ENCODE measurements around the gene TRIP4. TPM values are rescaled to one million over a fixed set of nuclear protein-coding genes. Genes with fewer than 3 reads are reported as not detected.
"Not testable (repeated sequence)": the region's sequence is repeated elsewhere in the genome, so short reads cannot be mapped to it uniquely, and the experiment has no call there.

Gene TRIP4
- total RNA-seq, 1 donor from 2014 or later = 25.9 TPM

GRCh38 chr15:64379216-64379960, 8.2 kb upstream of the TRIP4 start:
- intact Hi-C loops (cut with DNase I) = no loop called here
- DNase-seq (ENCODE audit: low spot score) (no peak), ATAC-seq (no peak)

- intact Hi-C loops (cut with DNase I); ATAC-seq; DNase-seq (ENCODE audit: low spot score): not testable (repeated sequence)
These were observed 7.3 kb upstream of the TRIP4 start for GRCh38 chr15:64380130-64380870.

DNA sequence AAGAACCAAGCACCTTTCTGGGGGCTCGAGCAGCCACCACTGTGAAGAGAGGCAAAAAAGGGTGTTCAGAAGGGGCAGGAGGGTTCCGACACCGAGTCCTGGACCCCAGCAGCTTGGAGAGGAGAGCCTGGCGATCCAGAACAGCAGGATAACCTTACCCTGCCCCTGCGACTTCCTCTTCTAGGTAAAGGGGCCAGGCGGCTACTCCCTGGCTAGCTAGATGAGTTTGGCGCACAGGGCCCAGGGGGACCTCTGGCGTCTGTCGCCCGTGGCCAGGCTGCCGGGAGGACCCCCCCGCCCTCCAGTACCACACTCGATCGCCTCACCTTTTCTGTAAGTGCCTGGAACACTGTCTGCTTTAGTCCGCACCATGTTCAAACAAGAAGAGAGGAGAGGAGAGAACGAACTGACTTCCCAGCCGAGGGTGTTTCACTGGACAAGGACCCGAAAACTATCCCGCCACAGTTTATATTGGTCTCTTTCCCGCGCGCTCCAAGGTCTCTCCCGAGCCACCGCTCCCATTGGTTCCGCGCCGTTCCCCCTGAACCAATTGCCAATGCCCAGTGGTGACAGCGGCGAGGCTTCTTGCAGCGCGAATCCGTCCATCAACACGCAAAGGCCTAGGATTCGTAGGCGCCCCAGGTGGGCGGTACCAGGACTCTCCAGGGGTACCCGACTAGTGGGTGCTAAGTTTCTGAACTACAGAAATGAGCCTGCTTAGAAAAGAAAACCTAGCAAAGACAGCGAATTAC, 6.5 kb upstream of the TRIP4 start, which contains the start of gene PCLAF:
Gene PCLAF (minus strand): TSS at position 442 of the 752 bp plus-strand sequence. CDS start 70 bp downstream, at position 372.
- intact Hi-C loops (cut with DNase I) = no loop called here
- ATAC-seq (peak; percentile 100), DNase-seq (ENCODE audit: low spot score) (peak; percentile 95)

DNA sequence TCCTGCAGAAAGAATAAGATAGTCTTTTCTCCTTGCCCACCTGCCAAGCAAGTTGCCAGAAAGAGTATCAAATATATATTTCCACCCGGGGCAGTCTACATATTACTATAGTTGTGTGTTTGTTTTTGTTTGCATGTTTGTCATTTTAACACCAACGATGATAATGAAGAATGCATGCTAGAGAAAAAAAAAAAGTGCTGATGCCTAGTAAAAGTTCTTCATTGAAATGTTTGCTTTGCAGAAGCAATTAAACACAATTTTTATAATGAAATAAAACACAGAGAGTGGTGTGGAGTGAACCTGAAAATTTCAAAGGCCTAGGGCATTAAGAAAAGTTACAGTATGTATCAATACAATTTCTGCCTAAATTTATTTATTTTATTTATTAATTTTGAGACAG, 3.9 kb upstream of the TRIP4 start:
- ATAC-seq (no peak), DNase-seq (ENCODE audit: low spot score) (no peak)
- intact Hi-C loops (cut with DNase I) = no loop called here

GRCh38 chr15:64386291-64386690, 1.3 kb upstream of the TRIP4 start:
- intact Hi-C loops (cut with DNase I) = no loop called here
- DNase-seq (ENCODE audit: low spot score) = no peak
- ATAC-seq = no peak

- intact Hi-C loops (cut with DNase I) = no loop called here
- DNase-seq (ENCODE audit: low spot score) = no peak
- ATAC-seq = no peak
These were observed 1.4 kb downstream of the TRIP4 start for GRCh38 chr15:64389036-64389435.

GRCh38 chr15:64392471-64392870, 4.8 kb downstream of the TRIP4 start:
- DNase-seq (ENCODE audit: low spot score); ATAC-seq; intact Hi-C loops (cut with DNase I): not testable (repeated sequence)

- intact Hi-C loops (cut with DNase I) = no loop called here
- no peak for ATAC-seq
- no peak for DNase-seq (ENCODE audit: low spot score)
These were observed 9.2 kb downstream of the TRIP4 start for GRCh38 chr15:64396789-64397188.

DNA sequence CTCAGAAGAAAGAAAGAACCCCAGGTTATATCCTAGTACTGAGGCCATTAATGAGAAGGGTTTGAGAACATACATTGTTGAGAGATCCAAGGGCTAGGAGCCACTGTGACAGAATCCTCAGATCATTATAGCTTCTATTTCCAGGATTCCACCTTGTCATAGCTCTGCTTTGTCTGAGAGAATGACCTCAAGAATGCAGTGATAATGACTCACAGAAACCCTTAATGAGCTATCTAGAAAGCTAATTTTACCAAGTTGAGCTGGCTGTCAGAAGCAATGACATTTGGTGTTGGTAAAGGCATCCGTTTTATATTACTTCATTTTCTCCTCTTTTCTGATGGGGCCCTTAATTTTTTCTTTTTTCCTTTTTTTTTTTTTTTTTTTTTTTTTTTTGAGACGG, 10.9 kb downstream of the TRIP4 start:
- no peak for DNase-seq (ENCODE audit: low spot score)
- ATAC-seq = no peak
- intact Hi-C loops (cut with DNase I) = no loop called here

DNA sequence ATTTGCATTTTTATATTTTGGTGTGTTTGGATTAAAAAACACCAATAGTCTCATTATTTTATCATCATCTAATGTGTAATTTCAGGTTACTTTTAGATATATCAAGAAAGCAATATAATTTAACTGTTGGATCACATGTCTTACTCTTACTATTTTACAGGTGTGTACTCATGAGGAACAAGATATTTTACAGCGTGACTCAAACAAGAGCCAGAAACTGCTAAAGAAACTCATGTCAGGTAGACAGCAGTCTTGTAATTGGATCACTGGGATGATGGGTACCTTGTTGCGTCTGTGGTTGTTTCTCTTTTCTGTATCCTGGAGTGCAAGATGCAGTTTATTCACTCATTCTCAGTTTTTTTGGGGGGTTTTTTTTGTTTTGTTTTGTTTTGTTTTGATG, 12.9 kb downstream of the TRIP4 start:
- no peak for DNase-seq (ENCODE audit: low spot score)
- no peak for ATAC-seq
- intact Hi-C loops (cut with DNase I) = no loop called here

DNA sequence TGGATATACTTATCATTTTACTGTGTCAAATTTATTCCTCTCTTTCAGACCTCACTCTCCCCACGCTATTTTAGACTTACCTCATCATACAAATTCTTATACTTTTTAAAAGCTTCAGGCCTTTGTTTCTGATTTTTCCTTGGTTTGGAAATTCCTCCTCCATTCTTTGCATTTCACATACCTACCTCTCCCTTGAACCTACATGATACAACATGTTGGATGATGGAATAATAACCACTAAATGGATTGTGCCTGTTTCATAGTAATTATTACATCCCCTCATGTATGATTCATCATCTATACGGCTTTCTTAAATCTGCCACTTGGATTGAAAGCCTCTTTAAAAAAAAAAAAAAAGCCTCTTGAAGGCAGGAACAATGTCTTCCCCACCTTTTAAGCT, 24.6 kb downstream of the TRIP4 start:
- DNase-seq (ENCODE audit: low spot score) (no peak), ATAC-seq (no peak)
- intact Hi-C loops (cut with DNase I) = no loop called here

GRCh38 chr15:64422697-64423096, 35.1 kb downstream of the TRIP4 start:
- ATAC-seq (no peak), DNase-seq (ENCODE audit: low spot score) (no peak)
- intact Hi-C loops (cut with DNase I) = no loop called here

GRCh38 chr15:64423970-64424369, 36.3 kb downstream of the TRIP4 start:
- ATAC-seq (no peak), DNase-seq (ENCODE audit: low spot score) (no peak)
- intact Hi-C loops (cut with DNase I) = no loop called here

DNA sequence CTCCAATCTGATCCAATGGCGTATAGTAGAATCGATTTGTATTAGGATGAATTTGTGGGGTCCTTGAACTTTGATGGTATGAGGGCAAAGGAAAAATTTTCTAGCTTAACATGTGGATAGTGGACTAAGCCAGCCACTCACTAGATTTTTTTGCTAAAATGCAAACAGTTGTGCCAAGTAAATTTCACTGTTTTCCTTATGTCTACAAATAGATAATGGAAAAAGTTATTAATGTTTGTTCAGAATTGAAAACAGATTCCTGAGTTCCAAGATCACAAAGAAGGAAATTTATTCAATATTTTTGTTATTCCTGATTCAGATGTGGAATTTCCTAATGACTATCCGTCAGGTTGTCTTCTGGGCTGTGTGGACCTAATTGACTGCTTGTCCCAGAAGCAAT, 37.6 kb downstream of the TRIP4 start:
- intact Hi-C loops (cut with DNase I) = no loop called here
- DNase-seq (ENCODE audit: low spot score) (no peak), ATAC-seq (no peak)

DNA sequence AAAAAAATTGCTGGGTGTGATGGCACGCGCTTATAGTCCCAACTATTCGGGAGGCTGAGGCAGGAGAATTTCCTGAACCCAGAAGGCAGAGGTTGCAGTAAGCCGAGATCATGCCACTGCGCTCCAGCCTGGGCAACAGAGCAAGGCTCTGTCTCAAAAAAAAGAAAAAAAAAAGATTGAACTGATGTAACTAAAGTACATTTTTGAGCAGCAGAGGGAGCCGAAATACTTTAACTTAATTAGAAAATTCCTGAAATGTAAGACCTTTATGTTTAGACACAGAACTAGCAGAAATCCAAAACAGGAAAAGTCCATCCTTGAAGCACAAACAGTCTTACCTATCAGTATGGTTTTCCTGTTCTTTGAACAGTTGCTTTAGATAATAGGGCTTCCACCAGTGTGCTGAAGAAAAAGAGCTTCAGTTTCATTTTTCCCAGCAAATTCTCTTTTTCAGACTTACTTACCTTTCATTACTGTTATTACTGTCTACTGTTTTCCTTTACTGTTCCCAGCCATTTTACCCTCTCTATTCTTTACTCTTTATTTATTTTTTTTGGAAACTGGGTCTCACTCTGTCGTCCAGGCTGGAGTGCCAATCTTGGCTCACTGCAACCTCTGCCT, 39.3 kb downstream of the TRIP4 start:
- no peak for ATAC-seq
- DNase-seq (ENCODE audit: low spot score) = no peak

DNA sequence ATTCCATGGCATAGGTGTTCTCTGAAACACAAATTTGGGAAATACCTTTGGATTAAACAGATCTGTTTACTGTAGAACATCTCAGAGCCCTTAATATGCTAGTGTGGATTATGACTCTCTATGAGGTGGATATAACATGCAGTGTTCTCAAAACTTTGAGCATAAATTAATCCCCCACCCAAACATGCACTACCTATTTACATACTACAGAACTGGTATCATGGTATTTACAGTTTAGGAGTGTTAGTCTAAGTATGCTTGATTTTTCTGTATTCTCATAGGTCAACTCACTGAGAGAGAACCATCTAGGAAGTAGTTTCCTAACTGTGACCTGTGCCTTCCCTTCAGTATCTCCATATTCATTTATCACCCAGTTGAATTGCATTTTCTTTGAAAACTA, 41.8 kb downstream of the TRIP4 start:
- intact Hi-C loops (cut with DNase I) = no loop called here
- ATAC-seq (no peak), DNase-seq (ENCODE audit: low spot score) (no peak)

More for the DNA sequence above, 39.3 kb downstream of the TRIP4 start:
- intact Hi-C loops (cut with DNase I) = no loop called here

GRCh38 chr15:64430000-64430735, 42.5 kb downstream of the TRIP4 start:
- ATAC-seq (peak; percentile 71), DNase-seq (ENCODE audit: low spot score) (no peak)
- intact Hi-C loops (cut with DNase I) = no loop called here

DNA sequence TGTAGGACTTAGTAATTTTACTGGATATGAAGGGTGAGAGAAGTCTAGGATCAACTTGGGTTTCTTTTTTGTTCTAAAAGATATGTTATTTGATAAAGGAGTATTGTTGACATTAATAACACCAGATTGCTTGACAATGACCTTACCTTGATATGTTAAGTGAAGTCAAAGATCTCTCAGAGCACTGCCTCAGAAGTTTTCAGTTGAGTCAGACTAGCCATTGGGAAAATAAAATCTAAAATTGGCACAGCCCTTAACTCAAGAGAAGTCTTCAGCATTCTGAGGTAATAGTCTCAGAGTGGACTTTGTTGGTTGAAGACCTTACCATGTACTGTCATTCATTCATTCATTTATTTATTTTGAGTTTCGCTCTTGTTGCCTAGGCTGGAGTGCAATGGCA, 50.3 kb downstream of the TRIP4 start:
- ATAC-seq = no peak
- intact Hi-C loops (cut with DNase I) = no loop called here
- DNase-seq (ENCODE audit: low spot score) = no peak

Data from sciatic nerve (tissue), 2 donors.